ENCODE measurements around the gene OSBPL8.

Gene OSBPL8, protein sequence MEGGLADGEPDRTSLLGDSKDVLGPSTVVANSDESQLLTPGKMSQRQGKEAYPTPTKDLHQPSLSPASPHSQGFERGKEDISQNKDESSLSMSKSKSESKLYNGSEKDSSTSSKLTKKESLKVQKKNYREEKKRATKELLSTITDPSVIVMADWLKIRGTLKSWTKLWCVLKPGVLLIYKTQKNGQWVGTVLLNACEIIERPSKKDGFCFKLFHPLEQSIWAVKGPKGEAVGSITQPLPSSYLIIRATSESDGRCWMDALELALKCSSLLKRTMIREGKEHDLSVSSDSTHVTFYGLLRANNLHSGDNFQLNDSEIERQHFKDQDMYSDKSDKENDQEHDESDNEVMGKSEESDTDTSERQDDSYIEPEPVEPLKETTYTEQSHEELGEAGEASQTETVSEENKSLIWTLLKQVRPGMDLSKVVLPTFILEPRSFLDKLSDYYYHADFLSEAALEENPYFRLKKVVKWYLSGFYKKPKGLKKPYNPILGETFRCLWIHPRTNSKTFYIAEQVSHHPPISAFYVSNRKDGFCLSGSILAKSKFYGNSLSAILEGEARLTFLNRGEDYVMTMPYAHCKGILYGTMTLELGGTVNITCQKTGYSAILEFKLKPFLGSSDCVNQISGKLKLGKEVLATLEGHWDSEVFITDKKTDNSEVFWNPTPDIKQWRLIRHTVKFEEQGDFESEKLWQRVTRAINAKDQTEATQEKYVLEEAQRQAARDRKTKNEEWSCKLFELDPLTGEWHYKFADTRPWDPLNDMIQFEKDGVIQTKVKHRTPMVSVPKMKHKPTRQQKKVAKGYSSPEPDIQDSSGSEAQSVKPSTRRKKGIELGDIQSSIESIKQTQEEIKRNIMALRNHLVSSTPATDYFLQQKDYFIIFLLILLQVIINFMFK

DNA sequence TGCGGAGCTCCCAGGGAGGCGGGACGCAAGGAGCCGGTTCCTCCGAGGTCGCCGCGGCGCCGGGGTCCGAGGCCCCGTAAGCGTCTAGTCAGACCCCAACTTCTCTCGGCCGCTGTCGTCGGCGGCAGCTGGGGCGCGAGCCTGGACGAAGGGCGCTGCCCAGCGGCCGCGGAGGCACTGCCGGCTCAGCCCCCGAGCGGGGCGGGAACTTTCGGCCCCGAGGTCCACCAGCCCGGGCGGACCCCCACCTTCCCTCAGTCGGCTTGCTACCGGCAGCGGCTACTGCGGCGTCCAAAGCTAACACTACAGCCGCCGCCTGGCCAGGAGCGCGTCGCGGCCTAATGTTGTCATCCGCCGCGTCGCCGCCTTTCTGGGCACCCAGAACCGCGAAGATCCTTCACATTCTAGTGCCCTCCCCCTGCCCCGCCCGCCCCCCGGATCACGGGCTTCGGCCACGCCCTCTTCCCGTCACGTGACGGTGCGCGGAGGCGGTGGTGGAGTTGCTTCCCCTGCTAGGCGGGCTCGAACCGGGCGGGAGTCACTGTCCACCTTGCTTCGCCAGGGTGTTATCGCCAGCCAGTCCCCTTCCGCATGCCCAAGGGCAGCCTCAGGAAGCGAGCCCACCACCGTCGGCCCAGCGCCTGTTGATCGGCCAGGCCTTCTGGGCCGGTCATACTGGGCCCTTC lies at the start of gene OSBPL8:
OSBPL8 (minus strand) TSS at position 372 of the 686 bp plus-strand sequence. CDS start 72,220 bp downstream, outside the sequence.
- peak; percentile 97 for DNase-seq

DNA sequence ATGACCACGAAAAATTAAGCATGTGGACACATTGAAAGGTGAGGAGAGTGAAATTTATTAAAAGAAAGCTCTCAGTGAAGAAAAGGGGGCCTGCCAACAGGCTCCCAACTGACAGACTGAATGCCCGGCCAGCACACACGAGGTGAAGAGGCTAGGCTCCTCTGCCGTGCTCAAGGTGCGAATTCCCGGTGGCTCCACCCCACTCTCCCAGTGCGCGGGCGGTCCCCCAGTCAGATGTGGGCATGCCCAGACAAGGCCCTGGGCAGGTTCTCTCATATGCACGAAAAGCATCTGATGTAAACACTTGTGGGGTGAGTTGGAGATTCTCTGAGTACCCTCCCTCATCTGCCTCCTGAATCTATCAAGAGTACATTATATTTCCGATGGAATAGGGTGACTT lies 48.5 kb upstream of the OSBPL8 start:
- DNase-seq, result no peak

DNA sequence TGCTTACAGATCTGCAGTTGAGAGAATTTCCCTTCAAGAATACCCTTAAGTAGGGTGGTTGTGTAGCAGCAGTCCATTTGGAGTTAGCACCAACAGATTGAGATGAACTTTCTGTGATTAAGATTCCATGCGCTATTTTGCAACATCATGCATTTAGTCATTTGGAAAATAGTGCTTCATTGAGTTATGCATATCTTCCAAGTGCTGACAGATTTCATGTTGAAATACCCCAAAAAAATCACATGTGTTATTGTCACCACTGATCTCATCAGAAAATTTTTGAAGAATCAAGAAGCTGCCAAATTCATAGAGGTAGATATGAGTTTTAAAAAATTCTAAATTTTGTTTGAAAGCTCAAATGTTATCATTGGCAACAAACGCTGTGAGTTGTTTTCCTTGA lies 35.5 kb upstream of the OSBPL8 start:
- no peak for DNase-seq

DNA sequence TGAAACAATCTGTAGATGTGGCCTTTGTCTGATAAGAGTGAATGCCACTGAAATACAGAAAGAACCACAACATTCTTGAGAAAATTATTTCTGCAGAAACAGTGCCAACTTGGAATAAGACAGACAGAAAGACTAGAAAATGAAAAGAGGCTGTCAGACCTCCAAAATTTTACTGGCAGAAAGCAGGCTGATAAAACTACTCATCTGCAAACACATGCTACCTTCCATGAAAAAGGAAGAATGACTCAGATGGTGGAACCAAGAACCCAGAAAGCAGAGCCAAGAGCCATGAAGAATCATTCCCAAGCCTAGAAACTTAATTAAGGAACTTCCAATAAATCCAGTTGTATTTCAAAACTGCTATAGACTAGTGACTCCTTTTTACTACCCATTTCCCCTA lies 31.9 kb upstream of the OSBPL8 start:
- DNase-seq, result no peak

DNA sequence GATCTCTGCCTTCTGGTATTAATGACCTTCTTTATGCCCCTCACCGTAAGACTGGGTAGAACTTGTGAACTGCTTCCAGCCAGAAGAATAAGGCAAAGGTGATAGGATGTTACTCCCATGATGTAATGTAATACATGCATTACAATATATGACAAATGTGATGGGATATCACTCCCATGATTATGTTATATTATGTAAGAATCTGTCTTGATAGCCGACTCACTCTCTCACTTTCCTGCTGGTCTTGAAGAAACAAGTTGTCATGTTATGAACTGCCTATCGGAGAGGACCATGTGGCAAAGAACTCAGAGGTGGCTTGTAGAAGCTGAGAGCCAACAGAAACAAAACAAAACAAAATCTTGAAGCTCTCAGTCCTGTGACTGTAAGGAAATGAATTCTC lies 30.6 kb upstream of the OSBPL8 start:
- DNase-seq, result no peak

DNA sequence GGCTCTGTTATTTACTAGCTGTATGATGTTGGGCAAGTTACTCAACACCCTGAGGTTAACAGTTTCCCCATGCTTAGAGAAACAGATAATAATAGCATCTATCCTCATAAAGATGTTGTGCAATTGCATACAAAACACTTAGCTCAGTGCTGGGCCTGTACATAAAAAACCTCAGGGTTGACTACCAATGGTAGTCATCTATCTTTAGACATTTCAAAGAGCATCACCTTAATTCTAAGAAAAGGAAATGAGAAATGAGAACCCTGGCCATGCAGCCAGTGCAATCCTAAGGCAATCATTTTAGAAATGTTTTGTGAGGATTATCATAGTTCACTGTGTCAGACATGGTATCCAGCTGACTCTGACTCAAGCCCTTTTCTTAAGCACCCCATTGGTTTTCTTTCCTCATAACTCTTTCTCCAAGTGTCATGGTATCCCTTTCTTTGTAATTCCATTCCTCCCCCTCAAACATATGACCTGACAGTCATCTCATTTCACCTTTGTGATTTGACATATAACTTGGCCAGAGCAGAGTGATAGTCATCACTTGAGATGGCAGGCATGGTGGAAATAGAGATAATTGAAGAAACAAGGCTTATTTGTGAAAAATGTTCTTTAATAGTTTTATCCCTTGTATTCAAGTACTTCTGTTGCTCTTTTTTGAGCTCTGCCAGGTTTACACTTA lies 29.5 kb upstream of the OSBPL8 start:
- no peak for DNase-seq

DNA sequence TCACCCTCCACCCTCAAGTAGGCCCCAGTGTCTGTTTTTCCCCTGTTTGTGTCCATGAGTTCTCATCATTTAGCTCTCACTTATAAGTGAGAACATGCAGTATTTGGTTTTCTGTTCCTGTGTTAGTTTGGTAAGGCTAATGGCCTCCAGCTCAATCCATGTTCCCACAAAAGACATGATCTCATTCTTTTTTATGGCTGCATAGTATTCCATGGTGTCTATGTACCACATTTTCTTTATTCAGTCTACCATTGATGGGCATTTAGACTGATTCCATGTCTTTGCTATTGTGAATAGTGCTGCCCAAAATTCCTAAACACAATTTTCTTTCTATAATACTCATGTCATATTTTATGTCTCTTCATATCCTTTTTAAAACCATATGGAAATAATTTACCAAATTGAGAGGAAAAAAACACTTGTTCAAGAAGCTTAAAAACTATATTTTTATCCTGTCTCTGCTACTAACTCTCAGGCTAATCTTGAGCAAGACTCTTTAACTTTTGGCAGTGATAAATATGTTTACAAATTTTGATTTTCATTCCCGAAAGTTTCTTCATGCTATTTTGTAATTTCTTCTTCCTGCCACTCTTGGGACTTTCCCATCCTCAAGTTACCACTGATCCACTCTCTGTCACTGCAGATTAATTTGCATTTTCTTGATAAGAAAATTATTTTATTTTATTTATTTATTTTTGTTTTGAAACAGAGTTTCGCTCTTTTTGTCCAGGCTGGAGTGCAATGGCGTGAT lies 28.0 kb upstream of the OSBPL8 start:
- DNase-seq, result no peak

DNA sequence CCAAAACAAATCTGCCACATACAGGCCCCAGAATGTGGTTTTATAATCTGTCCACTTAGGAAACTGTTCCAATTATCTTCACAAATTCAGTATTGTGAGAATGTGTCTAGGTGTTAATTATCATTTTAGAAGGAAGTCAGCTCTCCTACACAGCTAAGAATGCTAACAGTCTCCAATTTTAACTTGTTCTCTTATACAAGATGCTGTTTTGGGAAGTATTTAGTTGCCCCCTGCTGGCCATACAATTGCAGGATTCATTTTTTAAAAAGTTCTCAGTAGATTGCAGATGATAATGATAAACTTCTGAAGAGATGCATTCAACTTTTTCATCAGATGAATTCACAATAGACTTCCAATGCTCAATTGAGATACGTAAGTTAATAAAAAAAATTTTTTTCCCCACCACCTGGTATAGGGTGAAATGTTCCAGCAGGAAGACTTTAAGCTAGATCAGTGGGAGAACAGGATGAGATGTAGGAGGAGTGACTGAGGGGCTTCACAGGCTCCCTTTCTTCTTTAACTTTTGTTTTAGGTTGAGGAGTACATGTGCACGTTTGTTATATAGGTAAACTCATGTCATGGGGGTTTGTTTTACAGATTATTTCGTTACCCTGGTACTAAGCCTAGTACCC lies 27.3 kb upstream of the OSBPL8 start:
- peak; percentile 50 for DNase-seq

DNA sequence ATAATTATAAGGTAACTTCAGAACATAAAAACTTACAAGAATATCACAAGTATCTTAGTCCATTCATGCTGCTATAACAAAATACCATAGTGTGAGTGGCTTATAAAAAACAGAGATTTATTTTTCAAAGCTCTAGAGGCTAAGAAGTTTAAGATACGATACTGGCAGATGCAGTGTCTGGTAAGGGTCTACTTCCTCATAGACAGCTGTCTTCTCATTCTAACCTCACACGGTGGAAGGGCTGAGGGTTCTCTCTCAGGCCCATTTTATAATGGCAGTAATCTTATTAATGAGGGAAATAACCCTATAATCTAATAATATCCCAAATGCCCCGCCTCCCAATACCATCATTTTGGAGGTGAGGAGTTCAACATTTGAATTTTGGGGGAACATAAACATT lies 23.7 kb upstream of the OSBPL8 start:
- DNase-seq, result no peak

DNA sequence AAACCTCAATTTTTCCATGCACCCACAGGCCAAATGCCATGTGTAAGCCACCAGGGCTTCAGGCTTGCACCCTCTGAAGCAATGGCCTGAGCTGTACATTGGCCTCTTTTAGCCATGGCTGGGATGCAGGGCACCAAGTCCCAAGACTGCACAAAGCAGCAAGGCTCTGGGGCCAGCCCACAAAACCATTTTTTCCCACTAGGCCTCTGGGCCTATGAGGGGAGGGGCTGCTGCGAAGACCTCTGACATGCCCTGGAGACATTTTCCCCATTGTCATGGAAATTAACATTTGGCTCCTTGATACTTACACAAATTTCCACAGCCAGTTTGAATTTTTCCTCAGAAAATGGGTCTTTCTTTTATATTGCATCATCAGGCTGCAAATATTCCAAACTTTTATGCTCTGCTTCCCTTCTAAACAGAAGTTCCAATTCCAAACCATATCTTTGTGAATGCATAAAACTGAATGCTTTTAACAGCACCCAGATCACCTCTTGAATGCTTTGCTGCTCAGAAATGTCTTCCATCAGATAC lies 14.3 kb upstream of the OSBPL8 start:
- no peak for DNase-seq

DNA sequence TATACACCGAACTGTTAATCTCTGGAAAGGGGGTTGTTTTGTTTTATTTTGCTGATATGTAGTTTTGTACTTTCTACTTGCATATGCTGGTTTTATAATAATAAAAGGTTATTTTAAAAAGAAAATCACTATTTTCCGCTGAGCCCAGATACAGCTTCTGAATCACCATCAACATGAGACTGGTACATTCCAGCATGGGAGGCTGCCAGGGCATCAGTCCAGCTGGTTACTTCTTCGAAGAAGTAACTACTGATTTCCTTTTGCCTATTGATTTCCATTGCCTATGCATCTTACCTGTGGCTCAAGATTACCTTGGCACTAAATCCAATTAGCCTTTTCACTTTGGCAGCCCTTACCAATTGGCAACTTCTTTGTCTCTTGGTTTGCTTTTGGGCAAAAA lies 11.7 kb upstream of the OSBPL8 start:
- no peak for DNase-seq

DNA sequence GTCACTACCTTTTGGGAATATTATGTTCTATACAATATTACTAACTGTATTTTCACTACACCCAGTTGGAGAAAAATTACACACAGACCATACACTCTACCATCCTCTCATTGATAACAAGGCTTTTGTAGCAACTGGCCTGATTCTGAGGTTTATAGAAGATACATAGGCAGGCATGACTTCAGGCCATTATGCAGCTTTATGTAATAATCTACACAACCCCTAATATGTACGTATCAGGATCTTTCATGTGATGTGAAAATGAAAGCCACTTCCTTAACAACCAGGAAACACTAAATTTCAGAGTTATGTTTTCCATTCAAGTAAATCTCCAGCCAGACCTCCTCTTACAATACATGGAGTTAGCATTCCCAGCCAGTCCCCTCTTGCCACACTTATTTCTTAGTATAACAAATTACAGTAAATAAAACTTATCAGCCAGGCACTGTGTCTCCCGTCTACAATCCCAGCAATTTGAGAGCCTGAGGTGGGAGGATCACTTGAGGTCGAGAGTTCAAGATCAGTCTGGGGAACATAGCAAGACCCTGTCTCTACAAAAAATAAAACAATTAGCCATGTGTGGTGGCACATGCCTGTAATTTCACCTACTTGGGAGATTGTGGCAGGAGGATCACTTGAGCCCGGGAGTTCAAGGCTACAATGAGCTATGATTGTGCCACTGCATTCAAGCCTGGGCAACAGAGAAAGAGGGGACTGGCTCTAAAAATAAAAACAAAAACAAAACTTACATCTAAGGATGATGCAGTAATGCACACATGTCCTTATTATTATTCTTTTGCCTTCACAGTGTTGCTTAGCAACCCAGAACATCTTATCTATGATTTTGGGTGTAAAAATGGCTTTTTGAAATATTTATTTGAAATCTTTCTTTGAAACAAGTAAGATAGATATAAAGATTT lies 10.4 kb upstream of the OSBPL8 start:
- DNase-seq, result no peak

DNA sequence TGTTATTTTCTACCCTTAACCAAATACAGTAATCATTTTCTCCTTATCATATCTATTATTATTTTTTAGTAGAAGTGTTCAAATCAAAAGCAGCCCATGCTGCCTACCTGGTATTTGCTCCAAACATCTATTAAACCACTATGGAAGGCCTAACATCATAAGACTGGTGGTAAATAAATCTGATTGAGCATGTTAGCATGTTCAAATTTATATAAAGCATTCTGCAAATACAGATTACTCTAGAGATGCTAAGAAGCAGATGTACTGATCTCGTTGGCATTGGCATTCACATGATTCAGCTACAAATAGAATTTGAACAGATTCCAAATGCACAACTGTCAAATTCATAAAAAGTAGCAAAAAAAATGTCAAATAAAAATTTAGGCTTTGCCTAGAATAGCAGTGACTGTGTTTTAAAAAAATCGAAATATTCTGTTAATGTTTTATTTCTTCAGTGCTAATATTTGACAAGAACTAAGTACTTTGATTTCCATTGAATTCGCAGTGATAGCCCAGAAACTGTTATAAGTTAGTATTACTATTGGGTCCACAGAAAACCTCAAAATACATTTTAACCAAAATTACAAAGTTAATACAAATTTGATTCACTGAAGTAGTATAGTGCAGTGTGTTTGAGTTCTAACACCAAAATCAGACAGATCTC lies 9.4 kb upstream of the OSBPL8 start:
- DNase-seq, result no peak

DNA sequence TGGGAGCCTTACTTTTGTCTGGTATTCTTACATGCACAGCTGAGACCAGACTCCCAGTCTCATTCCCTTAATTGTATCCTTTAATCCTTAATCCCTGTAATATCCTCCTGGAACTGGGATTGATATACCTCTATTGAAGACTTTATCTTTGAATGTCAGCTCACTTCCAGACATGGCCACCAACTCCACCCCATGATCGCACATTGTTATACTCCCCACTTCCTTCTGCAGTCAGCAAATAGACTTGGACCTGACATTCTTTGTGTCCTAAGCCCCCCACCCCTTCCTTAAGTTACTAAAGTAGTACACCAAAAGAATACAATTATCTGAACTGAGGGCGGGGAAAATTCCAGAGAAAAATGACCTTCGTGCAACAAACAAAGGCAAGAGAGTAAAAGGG lies 8.6 kb upstream of the OSBPL8 start:
- DNase-seq, result no peak

DNA sequence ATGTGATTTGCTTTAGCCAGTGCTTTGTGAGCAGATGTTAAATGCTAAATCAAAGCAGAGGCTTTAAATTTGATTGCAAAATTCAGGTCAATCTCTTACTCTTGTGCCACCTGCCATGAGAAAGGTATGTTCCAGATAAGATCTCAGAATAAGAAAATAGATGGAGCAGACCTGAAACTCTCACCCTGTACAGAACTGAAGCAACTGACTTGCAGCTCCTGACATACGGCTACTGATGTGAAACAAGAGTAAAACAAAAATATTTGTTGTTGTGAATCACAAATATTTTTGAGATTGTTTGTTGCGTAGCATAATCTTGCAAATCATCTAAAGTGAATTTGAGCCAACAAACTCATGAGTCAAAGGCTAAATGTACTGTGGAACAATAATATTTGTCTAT lies 3.5 kb upstream of the OSBPL8 start:
- no peak for DNase-seq

DNA sequence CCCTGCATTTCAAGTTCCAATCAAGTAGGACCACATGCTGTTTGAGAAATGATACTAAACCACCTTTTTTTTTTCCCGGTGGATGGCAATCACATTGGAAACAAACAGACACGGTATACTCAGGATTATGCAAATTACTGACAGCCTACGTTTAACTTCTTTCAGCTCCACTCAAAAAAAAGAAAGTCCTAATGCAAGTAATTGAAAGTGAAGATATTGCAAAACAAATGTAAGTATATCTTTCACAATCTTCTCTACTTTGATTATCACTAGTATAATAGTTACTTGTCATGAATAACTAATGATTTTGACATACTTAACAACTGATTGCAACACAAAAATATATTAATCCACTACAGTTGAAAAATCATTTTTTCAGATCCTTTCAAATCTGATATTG lies 2.6 kb upstream of the OSBPL8 start:
- no peak for DNase-seq

DNA sequence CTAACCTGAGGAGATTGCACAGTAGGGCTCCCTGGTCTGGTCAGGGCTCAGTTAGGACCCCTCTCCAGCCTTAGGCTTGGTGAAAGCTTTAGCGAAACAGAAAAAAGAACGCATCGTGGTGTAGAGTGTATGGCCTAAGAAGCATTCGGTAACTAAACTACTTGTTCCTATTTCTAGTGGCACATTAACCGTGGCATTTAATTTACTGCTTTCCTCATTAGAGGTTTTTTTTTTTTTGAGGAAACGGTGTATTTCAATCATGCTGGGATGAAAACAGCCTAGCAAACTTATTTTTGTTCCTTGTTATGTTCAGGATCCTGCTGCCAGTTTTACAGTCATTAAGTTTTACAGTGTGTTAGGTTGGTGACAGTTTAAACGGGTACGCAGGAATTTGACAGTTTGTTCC lies 518 bp upstream of the OSBPL8 start:
- DNase-seq, result no peak

DNA sequence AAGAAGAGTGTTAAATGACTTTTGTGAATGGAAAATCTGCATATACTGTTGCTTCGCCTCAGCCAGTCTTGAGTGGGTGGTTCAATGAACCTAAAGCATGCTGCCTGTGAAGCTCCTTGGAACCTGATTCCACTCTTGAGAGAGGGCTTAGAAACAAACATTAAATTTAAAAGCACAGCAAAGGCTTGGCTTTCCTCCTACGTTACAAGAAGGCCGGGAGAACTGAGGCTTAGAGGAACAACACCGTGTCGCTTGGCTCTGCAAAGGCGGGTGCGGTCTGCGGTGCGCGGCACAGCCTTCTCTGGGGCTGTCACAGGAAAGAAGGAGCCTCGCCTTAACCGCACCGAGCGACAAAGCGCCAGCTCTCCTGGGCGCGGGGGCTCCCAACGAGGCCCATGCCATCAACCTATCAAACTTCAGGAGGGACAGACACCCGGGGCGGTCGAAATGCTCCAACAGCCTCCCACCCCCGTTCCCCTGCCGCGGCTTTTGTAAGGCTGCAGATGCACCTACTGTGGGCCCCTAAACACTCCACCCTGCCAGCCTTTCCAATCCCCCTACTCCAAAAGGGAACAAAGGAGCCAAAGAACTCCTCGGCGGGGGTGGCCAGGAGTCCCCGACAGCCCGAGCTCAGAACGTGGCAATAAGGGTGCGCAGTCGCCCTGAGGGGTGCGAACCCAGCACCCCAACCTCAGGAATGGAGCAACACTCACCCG lies 729 bp downstream of the OSBPL8 start:
- DNase-seq, result peak; percentile 87

DNA sequence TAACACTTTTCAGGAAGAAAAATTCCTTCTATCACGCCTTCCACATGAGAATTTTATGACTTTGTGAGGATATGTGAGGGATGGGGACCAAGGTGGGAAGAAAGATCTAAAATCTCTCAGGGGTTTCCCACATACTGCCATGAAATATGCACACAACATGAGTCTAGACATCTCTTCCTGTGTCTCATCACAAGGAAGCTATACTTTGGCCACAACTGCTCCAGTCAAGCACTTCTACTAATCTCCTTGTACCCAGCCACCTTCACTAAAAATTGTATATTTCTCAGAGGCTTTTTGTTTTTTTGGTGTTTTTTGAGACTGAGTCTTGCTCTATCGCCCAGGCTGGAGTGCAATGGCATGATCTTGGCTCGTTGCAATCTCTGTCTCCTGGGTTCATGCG lies 3.2 kb downstream of the OSBPL8 start:
- no peak for DNase-seq

Data from eye (tissue), 1 donor.